ENCODE data around the gene AOC1. TPM values are rescaled to one million over a fixed set of nuclear protein-coding genes. Genes with fewer than 3 reads are reported as not detected.

AOC1 gene
- total RNA-seq, 1 donor from 2014 or later: 0.36 TPM

GRCh38 chr7:150877536-150877935 lies 25.2 kb downstream of the AOC1 start:
- Histone ChIP-seq H3K27me3 (ENCODE audit: low read depth) (no peaks in the 10 kb centered on the region), H3K4me3 (no peak overlapping the region), H3K9me3 (replicated peaks) (peaks cover 34% of the 10 kb centered on the region), H3K4me1 (peaks cover 15% of the 10 kb centered on the region), H3K36me3 (no peaks in the 10 kb centered on the region), H3K27ac (replicated peaks) (peak overlapping the region; percentile 5)
- TF ChIP-seq, protein P1, sequence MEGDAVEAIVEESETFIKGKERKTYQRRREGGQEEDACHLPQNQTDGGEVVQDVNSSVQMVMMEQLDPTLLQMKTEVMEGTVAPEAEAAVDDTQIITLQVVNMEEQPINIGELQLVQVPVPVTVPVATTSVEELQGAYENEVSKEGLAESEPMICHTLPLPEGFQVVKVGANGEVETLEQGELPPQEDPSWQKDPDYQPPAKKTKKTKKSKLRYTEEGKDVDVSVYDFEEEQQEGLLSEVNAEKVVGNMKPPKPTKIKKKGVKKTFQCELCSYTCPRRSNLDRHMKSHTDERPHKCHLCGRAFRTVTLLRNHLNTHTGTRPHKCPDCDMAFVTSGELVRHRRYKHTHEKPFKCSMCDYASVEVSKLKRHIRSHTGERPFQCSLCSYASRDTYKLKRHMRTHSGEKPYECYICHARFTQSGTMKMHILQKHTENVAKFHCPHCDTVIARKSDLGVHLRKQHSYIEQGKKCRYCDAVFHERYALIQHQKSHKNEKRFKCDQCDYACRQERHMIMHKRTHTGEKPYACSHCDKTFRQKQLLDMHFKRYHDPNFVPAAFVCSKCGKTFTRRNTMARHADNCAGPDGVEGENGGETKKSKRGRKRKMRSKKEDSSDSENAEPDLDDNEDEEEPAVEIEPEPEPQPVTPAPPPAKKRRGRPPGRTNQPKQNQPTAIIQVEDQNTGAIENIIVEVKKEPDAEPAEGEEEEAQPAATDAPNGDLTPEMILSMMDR (IDR thresholded peaks at IDR 0.05; ENCODE audit: borderline replicate concordance): no peak
- no peak for DNase-seq
- intact Hi-C loops (cut with micrococcal nuclease): loop anchor here (5.0 kb wide), 1 partner anchor 100 kb away; no protein-coding TSS in a partner anchor

GRCh38 chr7:150879345-150879744 lies 27.0 kb downstream of the AOC1 start:
- Histone ChIP-seq H3K36me3 (no peaks in the 10 kb centered on the region), H3K4me1 (peaks cover 15% of the 10 kb centered on the region), H3K27ac (replicated peaks) (no peak overlapping the region), H3K9me3 (replicated peaks) (peaks cover 44% of the 10 kb centered on the region), H3K27me3 (ENCODE audit: low read depth) (no peaks in the 10 kb centered on the region), H3K4me3 (no peak overlapping the region)
- TF ChIP-seq, protein P1 (IDR thresholded peaks at IDR 0.05; ENCODE audit: borderline replicate concordance): no peak
- intact Hi-C loops (cut with micrococcal nuclease): loop anchor here (5.0 kb wide), 1 partner anchor 102 kb away; no protein-coding TSS in a partner anchor
- DNase-seq: no peak

GRCh38 chr7:150881189-150881588 lies 28.9 kb downstream of the AOC1 start:
- Histone ChIP-seq H3K36me3 (no peaks in the 10 kb centered on the region), H3K4me3 (no peak overlapping the region), H3K9me3 (replicated peaks) (peaks cover 62% of the 10 kb centered on the region), H3K27ac (replicated peaks) (no peak overlapping the region), H3K27me3 (ENCODE audit: low read depth) (no peaks in the 10 kb centered on the region), H3K4me1 (peaks cover 11% of the 10 kb centered on the region)
- intact Hi-C loops (cut with micrococcal nuclease): no loop called here
- no peak for DNase-seq
- TF ChIP-seq, protein P1 (IDR thresholded peaks at IDR 0.05; ENCODE audit: borderline replicate concordance): no peak

GRCh38 chr7:150890853-150891584 lies 38.7 kb downstream of the AOC1 start:
- peaks cover 10% of the 10 kb centered on the region for H3K27me3 ChIP-seq (ENCODE audit: low read depth)
- H3K27ac ChIP-seq (replicated peaks): no peak overlapping the region
- no peaks in the 10 kb centered on the region for H3K36me3 ChIP-seq
- DNase-seq: no peak
- TF ChIP-seq, protein P1 (IDR thresholded peaks at IDR 0.05; ENCODE audit: borderline replicate concordance): no peak
- intact Hi-C loops (cut with micrococcal nuclease): no loop called here
- H3K9me3 ChIP-seq (replicated peaks): peaks cover 17% of the 10 kb centered on the region
- no peak overlapping the region for H3K4me3 ChIP-seq
- no peaks in the 10 kb centered on the region for H3K4me1 ChIP-seq

- H3K4me1 ChIP-seq: no peaks in the 10 kb centered on the region
- H3K9me3 ChIP-seq (replicated peaks): peaks cover 15% of the 10 kb centered on the region
- no peak for DNase-seq
- no peak overlapping the region for H3K4me3 ChIP-seq
- peaks cover 17% of the 10 kb centered on the region for H3K27me3 ChIP-seq (ENCODE audit: low read depth)
- TF ChIP-seq, protein P1 (IDR thresholded peaks at IDR 0.05; ENCODE audit: borderline replicate concordance): no peak
- no peak overlapping the region for H3K27ac ChIP-seq (replicated peaks)
- intact Hi-C loops (cut with micrococcal nuclease): no loop called here
- no peaks in the 10 kb centered on the region for H3K36me3 ChIP-seq
These were observed 39.4 kb downstream of the AOC1 start for GRCh38 chr7:150891740-150892139.

Measured in left ventricle myocardium inferior (tissue), 1 donor.